ENCODE measurements around the gene F13A1. TPM values are rescaled to one million over a fixed set of nuclear protein-coding genes. Genes with fewer than 3 reads are reported as not detected.

The F13A1 gene
- total and polyA plus RNA-seq, 2 of the 8 experiments (the other 6 are each of a cell fraction or from before 2014, with no cell fraction given) = 0.57 to 1.5 TPM

DNA sequence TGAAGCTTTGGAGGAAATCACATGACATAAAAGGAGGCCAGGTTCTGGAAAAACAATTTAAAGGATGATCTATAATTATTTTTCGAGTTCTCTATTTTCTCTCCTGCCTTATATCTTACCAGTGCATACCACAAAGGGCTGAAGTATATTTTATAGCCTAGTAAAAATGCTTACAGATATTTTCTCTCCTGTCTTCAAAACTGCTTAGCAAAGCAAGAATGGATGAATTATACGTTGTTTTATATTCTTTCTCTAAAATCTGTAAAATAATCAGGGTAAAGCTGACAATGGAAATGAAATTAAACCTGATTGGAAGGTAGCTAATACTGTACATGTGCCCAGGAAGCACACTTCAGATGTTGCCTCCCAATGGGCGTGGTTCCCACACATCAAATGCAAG is 123.7 kb downstream of the F13A1 start:
- Histone ChIP-seq H3K23ac (ENCODE audit: insufficient read length) (no peak overlapping the region), H3K56ac (replicated peaks; ENCODE audit: insufficient read length, low read depth, low read length) (no peak overlapping the region), H4K91ac (replicated peaks; ENCODE audit: insufficient read length, low read length) (no peak overlapping the region), H3K23me2 (ENCODE audit: low read depth, low read length) (no peaks in the 10 kb centered on the region), H3K4me1 (replicated peaks in 1 of 4; ENCODE audit: control insufficient read depth in 3 of 4, insufficient read depth in 4 of 4, low read length in 3 of 4) (peaks cover 0 to under 1% (median 0%) of the 10 kb centered on the region in 4 experiments; a peak in 1 of 7 replicates), H2BK20ac (ENCODE audit: low read length) (no peak overlapping the region), H2BK15ac (ENCODE audit: low read length) (no peak overlapping the region), H3K27me3 (replicated peaks in 1 of 4; ENCODE audit: control insufficient read depth in 3 of 4, extremely low read depth in 1 of 4, insufficient read depth in 3 of 4, low read length in 3 of 4) (no peaks in the 10 kb centered on the region), H3K18ac (ENCODE audit: extremely low read depth, low read length) (no peak overlapping the region), H3K4me2 (ENCODE audit: insufficient read depth in 1 of 2, low read depth in 2 of 2, low read length in 2 of 2) (no peak overlapping the region), H2BK120ac (replicated peaks; ENCODE audit: low read depth, low read length) (no peak overlapping the region), H2BK12ac (ENCODE audit: low read depth, low read length) (no peak overlapping the region), H3K14ac (ENCODE audit: insufficient read length) (no peak overlapping the region), H3K9ac (replicated peaks in 1 of 4; ENCODE audit: extremely low read depth in 1 of 4, low read depth in 3 of 4, low read length in 3 of 4) (no peak overlapping the region), H4K5ac (ENCODE audit: insufficient read length, low read depth, low read length) (no peak overlapping the region), H2AFZ (ENCODE audit: low read length) (no peak overlapping the region), H2BK5ac (ENCODE audit: low read depth, low read length) (no peak overlapping the region), H2AK5ac (ENCODE audit: low read depth, low read length) (no peak overlapping the region), H3K79me1 (ENCODE audit: low read depth, low read length) (no peaks in the 10 kb centered on the region), H3K36me3 (ENCODE audit: control insufficient read depth in 2 of 4, insufficient read depth in 4 of 4, low read length in 3 of 4) (no peaks in the 10 kb centered on the region), H4K20me1 (replicated peaks in 1 of 2; ENCODE audit: control insufficient read depth in 1 of 2, insufficient read depth in 2 of 2, low read length in 2 of 2) (no peaks in the 10 kb centered on the region), H4K8ac (ENCODE audit: extremely low read depth, insufficient read depth, low read length) (no peak overlapping the region), H3K4ac (replicated peaks; ENCODE audit: insufficient read length, low read depth, low read length) (no peak overlapping the region), H3K4me3 (ENCODE audit: extremely low read depth in 1 of 4, insufficient read depth in 2 of 4, low read depth in 3 of 4, low read length in 4 of 4) (no peak overlapping the region), H3K9me3 (ENCODE audit: insufficient read depth in 2 of 2, low read depth in 1 of 2, low read length in 1 of 2) (no peaks in the 10 kb centered on the region; a peak in 1 of 4 replicates), H3K27ac (ENCODE audit: low read depth, low read length) (no peak overlapping the region), H3K79me2 (ENCODE audit: control insufficient read depth in 1 of 2, insufficient read depth in 2 of 2, low read length in 2 of 2) (no peaks in the 10 kb centered on the region)
- ChIA-PET CTCF (ENCODE audit: partially characterized antibody) (interaction anchor here (0.6 to 1.0 kb wide), 2 partner anchors 139 to 153 kb away, joined by 3 read pairs; no protein-coding TSS in a partner anchor), POLR2A (ENCODE audit: partially characterized antibody) (no interaction called here)
- FAIRE-seq = no peak
- TF ChIP-seq EZH2 (IDR thresholded peaks at IDR 0.05; ENCODE audit: low read depth, low read length, severe bottlenecking) = no peak
- no peak for TF ChIP-seq TBP (IDR thresholded peaks at IDR 0.05; ENCODE audit: low read depth, low read length)
- no peak for TF ChIP-seq ASH2L (IDR thresholded peaks at IDR 0.05; ENCODE audit: low read length)
- TF ChIP-seq CEBPB (IDR thresholded peaks at IDR 0.05; ENCODE audit: low read depth, low read length) = no peak
- TF ChIP-seq RFX5 (IDR thresholded peaks at IDR 0.05; ENCODE audit: borderline replicate concordance, low read depth, low read length) = no peak
- TF ChIP-seq POU5F1 (IDR thresholded peaks at IDR 0.05; ENCODE audit: low read depth, low read length) = no peak
- TF ChIP-seq CBX8 (IDR thresholded peaks at IDR 0.05; ENCODE audit: borderline replicate concordance, low read depth, low read length) = no peak
- no peak for TF ChIP-seq RNF2 (IDR thresholded peaks at IDR 0.05; ENCODE audit: borderline replicate concordance, low read depth, low read length, missing control alignments, poor library complexity, severe bottlenecking)
- no peak for TF ChIP-seq SIX5 (IDR thresholded peaks at IDR 0.05; ENCODE audit: low read depth, low read length)
- TF ChIP-seq MAX (IDR thresholded peaks at IDR 0.05) = no peak
- no peak for TF ChIP-seq SP4 (IDR thresholded peaks at IDR 0.05; ENCODE audit: low read length)
- no peak for TF ChIP-seq CTBP2 (IDR thresholded peaks at IDR 0.05; ENCODE audit: borderline replicate concordance, insufficient read depth, insufficient read length, low read length)
- no peak for TF ChIP-seq SP1 (IDR thresholded peaks at IDR 0.05; ENCODE audit: low read depth, low read length)
- no peak for TF ChIP-seq RXRA (IDR thresholded peaks at IDR 0.05; ENCODE audit: insufficient read depth, low read depth, low read length)
- no peak for DNase-seq (ENCODE audit: low read depth in 1 of 2, low spot score in 2 of 2)
- WGBS, 2 experiments (ENCODE audit: extremely low coverage in 1 of 2, insufficient coverage in 1 of 2, insufficient read length in 1 of 2, insufficient replicate concordance in 2 of 2, low coverage in 1 of 2, low lambda C conversion rate in 2 of 2, missing lambda C conversion rate in 1 of 2) = 90% methylated on average over 3 of the region's 3 CpGs; no CpG with 5 or more reads in 1 of the 2 experiments

Measured in H1 (cell line).